K562 (cell line): ENCODE data around the gene SPDEF. TPM values are rescaled to one million over a fixed set of nuclear protein-coding genes. Genes with fewer than 3 reads are reported as not detected.

Source experiments
- ATAC-seq: fragments of 200-7000 bp; cut with Tn5 transposase; 3 replicates; pipeline ENCODE4 v1.9.1; 2020; ENCODE audit warnings: moderate library complexity
- BruUV-seq: library from RNA; stranded (reverse); fragments of 400-500 nt; replicated peaks from 2 replicates; lab custom pipeline; 2021; lab: Mats Ljungman, UMichigan
- CTCF ChIA-PET: fragments of 300-600 bp; formaldehyde crosslinking; extraction: SDS; loops from one replicate; lab custom pipeline; 2021; ENCODE audit warnings: low intra/inter-chr PET ratio; lab: Yijun Ruan, JAX
- POLR2A ChIA-PET: fragments of 300-600, 350-650 bp; sonication (Branson Sonifier 250); formaldehyde crosslinking; extraction: SDS; loops from one replicate; lab custom pipeline; 2021; ENCODE audit warnings: antibody characterized with exemption, inconsistent platforms; lab: Yijun Ruan, JAX
- DNase-seq, 4 experiments: peaks; one replicate each; pipeline versions ENCODE4 v3.0.0 to v3.0.0-alpha.2; 2011 to 2018; ENCODE audit warnings: low spot score in 3 of 4, mixed read lengths in 3 of 4; ENCODE audit errors: extremely low read depth in 1 of 4
- FAIRE-seq: peaks from 2 replicates; lab custom pipeline; 2011; peaks lifted over from hg19 to GRCh38; lab: Jason Lieb, UNC
- H2AFZ ChIP-seq: 2 replicates; pipeline ENCODE4 v1.6.0; 2011; ENCODE audit warnings: low read depth, low read length, control low read depth, inconsistent platforms
- H3K27ac ChIP-seq: fragments of 200-600 bp; 3 replicates; pipeline ENCODE4 v1.8.0; 2011; ENCODE audit warnings: low read depth, mild to moderate bottlenecking, control low read depth, inconsistent platforms, low read length, moderate library complexity, mixed read lengths; ENCODE audit errors: extremely low read depth
- H3K27me3 ChIP-seq, 2 experiments: fragments of 300-600 bp in 1 of 2; 2 replicates in 1 of 2; 3 replicates in 1 of 2; pipeline versions ENCODE4 v1.6.0 to v1.8.0; 2011; ENCODE audit warnings: inconsistent platforms in 2 of 2, low read length in 2 of 2, mild to moderate bottlenecking in 1 of 2, mixed read lengths in 1 of 2, moderate library complexity in 1 of 2; ENCODE audit not compliant: control insufficient read depth in 2 of 2, insufficient read depth in 2 of 2
- H3K36me3 ChIP-seq: fragments of 300-600 bp; 3 replicates; pipeline ENCODE4 v1.8.0; 2011; ENCODE audit warnings: mild to moderate bottlenecking, low read length, inconsistent platforms; ENCODE audit not compliant: control insufficient read depth, insufficient read depth
- H3K4me1 ChIP-seq, 2 experiments: fragments of 200-600 bp in 1 of 2; replicated peaks in 1 of 2; 2 replicates in 1 of 2; 3 replicates in 1 of 2; pipeline versions ENCODE4 v1.5.1 to v1.8.0; 2011; ENCODE audit warnings: inconsistent platforms in 2 of 2, low read length in 2 of 2, mild to moderate bottlenecking in 1 of 2, mixed read lengths in 1 of 2, moderate library complexity in 1 of 2; ENCODE audit not compliant: control insufficient read depth in 2 of 2, insufficient read depth in 2 of 2
- H3K4me2 ChIP-seq: 2 replicates; pipeline ENCODE4 v1.6.1; 2011; ENCODE audit warnings: low read length, control low read depth, inconsistent platforms, mixed read lengths; ENCODE audit not compliant: insufficient read depth
- H3K4me3 ChIP-seq: fragments of 200-600 bp; sonication (generic), shearing (Covaris generic); 2 replicates; pipeline ENCODE4 v1.5.1; 2016; ENCODE audit warnings: control low read depth, inconsistent platforms
- H3K79me2 ChIP-seq: fragments of 200-600 bp; 3 replicates; pipeline ENCODE4 v1.8.0; 2011; ENCODE audit warnings: low read length, inconsistent platforms; ENCODE audit not compliant: control insufficient read depth, insufficient read depth
- H3K9ac ChIP-seq, 2 experiments: 2 replicates each; pipeline versions ENCODE4 v1.6.0 to v1.6.1; 2011; ENCODE audit warnings: low read depth in 2 of 2, low read length in 2 of 2, control low read depth in 1 of 2, inconsistent platforms in 1 of 2, mild to moderate bottlenecking in 1 of 2, mixed read lengths in 1 of 2; ENCODE audit not compliant: insufficient read depth in 1 of 2
- H3K9me1 ChIP-seq: one replicate; pipeline ENCODE4 v1.6.0; 2011; ENCODE audit warnings: inconsistent platforms, mild to moderate bottlenecking, low read length, moderate library complexity; ENCODE audit not compliant: control insufficient read depth, insufficient read depth
- H3K9me3 ChIP-seq: replicated peaks from 2 replicates; pipeline ENCODE4 v1.5.1; 2011; ENCODE audit warnings: low read depth, low read length, inconsistent platforms; ENCODE audit not compliant: control insufficient read depth, insufficient read depth
- H4K20me1 ChIP-seq: replicated peaks from 2 replicates; pipeline ENCODE4 v1.6.1; 2011; ENCODE audit warnings: low read length, inconsistent platforms, mixed read lengths; ENCODE audit not compliant: control insufficient read depth, insufficient read depth
- C11orf30 ChIP-seq: fragments of 450-650 bp; IDR thresholded peaks from 2 replicates; pipeline ENCODE4 v1.6.1; 2016; ENCODE audit warnings: low read depth, mild to moderate bottlenecking
- HINFP ChIP-seq: fragments of 450-650 bp; conservative IDR thresholded peaks from 2 replicates; pipeline ENCODE4 v1.6.1; 2016; ENCODE audit warnings: missing genetic modification characterization, low read depth, mild to moderate bottlenecking, control low read depth, missing compliant biosample characterization
- HMGN3 ChIP-seq: IDR thresholded peaks from 2 replicates; pipeline ENCODE4 v1.6.1; 2011; ENCODE audit warnings: borderline replicate concordance, low read depth, mild to moderate bottlenecking, mixed read lengths, low read length; ENCODE audit not compliant: insufficient read length; ENCODE audit errors: extremely low read depth
- JUN ChIP-seq, 2 experiments: sonication (generic) in 1 of 2; formaldehyde crosslinking in 1 of 2; IDR thresholded peaks; 2 replicates each; pipeline versions ENCODE4 v1.6.1 to v1.8.0; 2012 to 2022; ENCODE audit warnings: borderline replicate concordance in 2 of 2, mild to moderate bottlenecking in 2 of 2, improper control_type of control experiment in 1 of 2, low read depth in 1 of 2, low read length in 1 of 2, missing genetic modification reagents in 1 of 2
- POLR3G ChIP-seq: IDR thresholded peaks from 2 replicates; pipeline ENCODE4 v1.6.1; 2011; ENCODE audit not compliant: insufficient read length, insufficient replicate concordance; ENCODE audit errors: extremely low read depth
- RAD21 ChIP-seq, 2 experiments: fragments of 250-450 bp in 1 of 2; fragments of 450-650 bp in 1 of 2; sonication (Bioruptor Pico) in 1 of 2; formaldehyde crosslinking in 1 of 2; IDR thresholded peaks in 1 of 2; conservative IDR thresholded peaks in 1 of 2; 2 replicates each; pipeline versions ENCODE4 v1.4.0 to v1.8.0; 2020 to 2022; ENCODE audit warnings: mild to moderate bottlenecking in 2 of 2, moderate library complexity in 1 of 2
- SREBF2 ChIP-seq: sonication (generic); formaldehyde crosslinking; IDR thresholded peaks from 2 replicates; pipeline ENCODE4 v1.4.0; 2020; ENCODE audit warnings: mild to moderate bottlenecking, missing genetic modification reagents
- ZBTB33 ChIP-seq: sonication (generic); formaldehyde crosslinking; IDR thresholded peaks from 2 replicates; pipeline ENCODE4 v1.8.1; 2023; ENCODE audit warnings: mild to moderate bottlenecking, missing genetic modification reagents
- ZNF589 ChIP-seq: fragments of 200-800 bp; sonication (Bioruptor generic); IDR thresholded peaks from 2 replicates; pipeline ENCODE4 v1.6.1; 2016; ENCODE audit warnings: low read depth, missing genetic modification characterization, missing compliant biosample characterization
- WGBS: fragments of 100-300 bp; shearing (Covaris generic); methylation state at CpG from one replicate; pipeline ENCODE4 v1.1.6; 2016; ENCODE audit warnings: low coverage, mixed read lengths; ENCODE audit not compliant: insufficient coverage; ENCODE audit errors: missing lambda C conversion rate; 5-methylcytosine and 5-hydroxymethylcytosine counted together
- in situ Hi-C: fragments of 300-500 bp; cut with MboI; formaldehyde crosslinking; loops from 4 replicates; pipeline ENCODE4 v1.15.0; 2018; ENCODE audit warnings: inconsistent platforms, mixed read lengths
- intact Hi-C: fragments of 100-400 bp; cut with micrococcal nuclease; formaldehyde crosslinking; loops from 2 replicates; pipeline ENCODE4 v1.14.2; 2022
- polyA plus RNA-seq, 8 experiments: library from polyadenylated mRNA; depleted of rRNA in 4 of 8; stranded (reverse) in 5 of 8; unstranded in 3 of 8; fragments of >200 nt; fragmentation: Nextera tagmentation in 2 of 8; fragmentation: Illumina TruSeq in 1 of 8; extraction: Ambion mirVana in 2 of 8; extraction: Trizol in 1 of 8; gene quantifications; 2 replicates each; pipeline versions ENCODE4 v1.2.1 to v1.2.3, GENCODE V29; 2011 to 2014; ENCODE audit warnings: inconsistent platforms in 1 of 8, missing spikeins in 1 of 8
- total RNA-seq, 7 experiments: library from RNA; depleted of rRNA in 6 of 7; stranded (reverse); fragments of >200 nt in 6 of 7; fragmentation: Illumina TruSeq in 2 of 7; extraction: Trizol in 2 of 7; gene quantifications; 2 replicates each; pipeline versions ENCODE4 v1.2.1 to v1.2.3, GENCODE V29; 2011 to 2021; ENCODE audit warnings: low replicate concordance in 1 of 7

SPDEF gene
- total and polyA plus RNA-seq, 9 of the 15 experiments (the other 6 are each of a cell fraction or from before 2014, with no cell fraction given) = 0.04 to 0.12 (median 0.11) TPM; not detected in 5

GRCh38 chr6:34491091-34491430 lies 65.1 kb downstream of the SPDEF start (continued):
- TF ChIP-seq JUN (IDR thresholded peaks at IDR 0.05; ENCODE audit: borderline replicate concordance, low read depth, low read length) = peak; percentile 59
- no peak for TF ChIP-seq JUN (CRISPR knock-in tag; IDR thresholded peaks at IDR 0.05; ENCODE audit: borderline replicate concordance)
- TF ChIP-seq SREBF2 (CRISPR knock-in tag) = no peak
- TF ChIP-seq C11orf30 = peak; percentile 89
- no peak for TF ChIP-seq HMGN3
- TF ChIP-seq, all 486 proteins: peak for 46

- POLR2A ChIA-PET = interaction anchor here (1.1 to 2.4 kb wide), 4 partner anchors 9 to 28 kb away, joined by 3 to 8 read pairs (median 3); no protein-coding TSS in a partner anchor
- ATAC-seq (no peak), DNase-seq (no peak), FAIRE-seq (peak; percentile 11)
- peak overlapping the region; percentile 93 for H2AFZ ChIP-seq
- CTCF ChIA-PET = no interaction called here
- H3K27me3 ChIP-seq = no peaks in the 10 kb centered on the region
- no peak overlapping the region for H3K4me3 ChIP-seq
- H3K79me2 ChIP-seq = no peaks in the 10 kb centered on the region
- no peaks in the 10 kb centered on the region for H3K9me3 ChIP-seq
- no peak overlapping the region for H3K4me2 ChIP-seq
- in situ Hi-C loops (no loop called here), intact Hi-C loops (no loop called here)
- H3K27ac ChIP-seq = no peak overlapping the region
- H3K4me1 ChIP-seq = peaks cover 11 to 15% of the 10 kb centered on the region in 2 experiments; a peak in 4 of 5 replicates
- peak overlapping the region in 1 of 2 experiments; percentile 91; a peak in 1 of 4 replicates for H3K9ac ChIP-seq
- 67% methylated on average over 20 of the region's 20 CpGs for WGBS
- H3K9me1 ChIP-seq = no peaks in the 10 kb centered on the region
- 0 out of 2 replicates have a peak, but pooled peaks have one; percentile 17 for TF ChIP-seq ZNF589 (CRISPR knock-in tag)
- TF ChIP-seq RAD21 (CRISPR knock-in tag; conservative IDR thresholded peaks at IDR 0.05 in 1 of 2, IDR thresholded peaks at IDR 0.05 in 1 of 2) = 0 out of 4 replicates have a peak, but pooled peaks of 1 of the 2 experiments have one; percentile 2
- peak; percentile 92 for TF ChIP-seq ZBTB33 (CRISPR knock-in tag)
- TF ChIP-seq HINFP (tag) = no peak
- no peak for TF ChIP-seq POLR3G
- BruUV-seq = no TSS peak
- no peaks in the 10 kb centered on the region for H4K20me1 ChIP-seq
- H3K36me3 ChIP-seq = no peaks in the 10 kb centered on the region
These were observed 65.6 kb downstream of the SPDEF start for GRCh38 chr6:34490390-34491090.
